HepG2 (cell line): ENCODE data around the gene AGRN. TPM values are rescaled to one million over a fixed set of nuclear protein-coding genes. Genes with fewer than 3 reads are reported as not detected.

Experiments
- CBX2 ChIP-seq, 2 experiments: fragments of 200-600 bp in 1 of 2; sonication (generic); formaldehyde crosslinking in 1 of 2; IDR thresholded peaks; 2 replicates each; pipeline versions ENCODE4 v1.7.0 to v1.8.1; 2018 to 2022; ENCODE audit warnings: low read depth in 2 of 2, low read length in 1 of 2, mild to moderate bottlenecking in 1 of 2, missing genetic modification reagents in 1 of 2
- GATAD2A ChIP-seq: IDR thresholded peaks from 2 replicates; pipeline ENCODE4 v1.6.1; 2016
- HMG20B ChIP-seq: conservative IDR thresholded peaks from 2 replicates; pipeline ENCODE4 v1.6.1; 2016; ENCODE audit warnings: missing genetic modification reagents, missing compliant biosample characterization
- HNRNPH1 ChIP-seq: fragments of 200-400 bp; formaldehyde crosslinking; optimal IDR thresholded peaks from 2 replicates; pipeline ENCODE3; 2017; ENCODE audit warnings: mild to moderate bottlenecking, low read depth, low read length
- IKZF4 ChIP-seq: sonication (generic); formaldehyde crosslinking; IDR thresholded peaks from 2 replicates; pipeline ENCODE4 v1.5.1; 2020; ENCODE audit warnings: borderline replicate concordance, mild to moderate bottlenecking, low read depth, missing genetic modification reagents; ENCODE audit errors: not compliant biosample characterization
- MIXL1 ChIP-seq: IDR thresholded peaks from 2 replicates; pipeline ENCODE4 v1.6.1; 2016
- SAFB2 ChIP-seq: sonication (generic); formaldehyde crosslinking; IDR thresholded peaks from 2 replicates; pipeline ENCODE4 v1.5.1; 2020; ENCODE audit warnings: missing genetic modification reagents, low read depth, mild to moderate bottlenecking, borderline replicate concordance
- SKI ChIP-seq: fragments of 450-650 bp; IDR thresholded peaks from one replicate; pipeline ENCODE4 v1.6.1; 2018; ENCODE audit warnings: mild to moderate bottlenecking; ENCODE audit not compliant: partially characterized antibody
- SPEN ChIP-seq: sonication (generic); formaldehyde crosslinking; IDR thresholded peaks from 2 replicates; pipeline ENCODE4 v1.5.1; 2020; ENCODE audit warnings: low read depth, mild to moderate bottlenecking, missing genetic modification reagents
- ZFP36 ChIP-seq: fragments of 150-350 bp; IDR thresholded peaks from 2 replicates; pipeline ENCODE4 v1.6.1; 2018; ENCODE audit warnings: borderline replicate concordance, low read length, low read depth; ENCODE audit not compliant: partially characterized antibody
- ZIK1 ChIP-seq: sonication (generic); formaldehyde crosslinking; IDR thresholded peaks from 2 replicates; pipeline ENCODE4 v1.5.0; 2020; ENCODE audit warnings: mild to moderate bottlenecking, low read depth, missing genetic modification reagents, borderline replicate concordance
- ZKSCAN5 ChIP-seq: sonication (generic); formaldehyde crosslinking; IDR thresholded peaks from 2 replicates; pipeline ENCODE4 v1.5.1; 2020; ENCODE audit warnings: mild to moderate bottlenecking, missing genetic modification reagents
- ZNF225 ChIP-seq: sonication (generic); formaldehyde crosslinking; IDR thresholded peaks from 2 replicates; pipeline ENCODE4 v1.4.0; 2020; ENCODE audit warnings: mild to moderate bottlenecking, missing genetic modification reagents
- ZNF235 ChIP-seq: sonication (generic); formaldehyde crosslinking; IDR thresholded peaks from 2 replicates; pipeline ENCODE4 v1.8.1; 2023; ENCODE audit warnings: mild to moderate bottlenecking, missing genetic modification reagents, borderline replicate concordance
- ZNF816 ChIP-seq: sonication (generic); formaldehyde crosslinking; IDR thresholded peaks from 2 replicates; pipeline ENCODE4 v1.8.0; 2022; ENCODE audit warnings: missing genetic modification reagents, mild to moderate bottlenecking, borderline replicate concordance
- ZNF883 ChIP-seq: sonication (generic); formaldehyde crosslinking; IDR thresholded peaks from 2 replicates; pipeline ENCODE4 v1.5.1; 2020; ENCODE audit warnings: mild to moderate bottlenecking, missing genetic modification reagents; ENCODE audit errors: not compliant biosample characterization
- ZSCAN25 ChIP-seq: sonication (generic); formaldehyde crosslinking; IDR thresholded peaks from 2 replicates; pipeline ENCODE4 v1.8.0; 2022; ENCODE audit warnings: mild to moderate bottlenecking, missing genetic modification reagents
- polyA plus RNA-seq, 8 experiments: library from polyadenylated mRNA; depleted of rRNA in 3 of 8; stranded (reverse) in 7 of 8; unstranded in 1 of 8; fragments of >200 nt; fragmentation: Illumina TruSeq in 4 of 8; extraction: Trizol in 4 of 8; gene quantifications; 2 replicates each; pipeline versions ENCODE4 v1.2.1 to v1.2.3, GENCODE V29; 2011 to 2016; ENCODE audit warnings: low read depth in 4 of 8, missing spikeins in 1 of 8, mixed read lengths in 1 of 8; ENCODE audit not compliant: insufficient read depth in 1 of 8
- total RNA-seq, 5 experiments: library from RNA; depleted of rRNA; stranded (reverse); fragments of >200 nt; fragmentation: Illumina TruSeq; extraction: Trizol; gene quantifications; 2 replicates each; pipeline ENCODE4 v1.2.3, GENCODE V29; 2016; ENCODE audit warnings: low read depth in 1 of 5
- TF ChIP-seq, protein P1 (sequence below): sonication (generic); formaldehyde crosslinking; IDR thresholded peaks from 2 replicates; pipeline ENCODE4 v1.5.0; 2020; ENCODE audit warnings: mild to moderate bottlenecking, missing genetic modification reagents, moderate library complexity
- TF ChIP-seq, protein P2 (sequence below): IDR thresholded peaks from 2 replicates; pipeline ENCODE4 v1.6.1; 2016; ENCODE audit warnings: low read depth, borderline replicate concordance
- TF ChIP-seq, protein P3 (sequence below): sonication (generic); formaldehyde crosslinking; IDR thresholded peaks from 2 replicates; pipeline ENCODE4 v1.4.0; 2020; ENCODE audit warnings: mild to moderate bottlenecking, missing genetic modification reagents, borderline replicate concordance
- TF ChIP-seq, protein P4 (sequence below): sonication (generic); formaldehyde crosslinking; conservative IDR thresholded peaks from 2 replicates; pipeline ENCODE4 v1.5.0; 2020; ENCODE audit warnings: missing genetic modification reagents

The AGRN gene
- total and polyA plus RNA-seq, 2 of the 13 experiments (the other 11 are each of a cell fraction or from before 2014, with no cell fraction given), result 29.8 to 65.2 TPM

DNA sequence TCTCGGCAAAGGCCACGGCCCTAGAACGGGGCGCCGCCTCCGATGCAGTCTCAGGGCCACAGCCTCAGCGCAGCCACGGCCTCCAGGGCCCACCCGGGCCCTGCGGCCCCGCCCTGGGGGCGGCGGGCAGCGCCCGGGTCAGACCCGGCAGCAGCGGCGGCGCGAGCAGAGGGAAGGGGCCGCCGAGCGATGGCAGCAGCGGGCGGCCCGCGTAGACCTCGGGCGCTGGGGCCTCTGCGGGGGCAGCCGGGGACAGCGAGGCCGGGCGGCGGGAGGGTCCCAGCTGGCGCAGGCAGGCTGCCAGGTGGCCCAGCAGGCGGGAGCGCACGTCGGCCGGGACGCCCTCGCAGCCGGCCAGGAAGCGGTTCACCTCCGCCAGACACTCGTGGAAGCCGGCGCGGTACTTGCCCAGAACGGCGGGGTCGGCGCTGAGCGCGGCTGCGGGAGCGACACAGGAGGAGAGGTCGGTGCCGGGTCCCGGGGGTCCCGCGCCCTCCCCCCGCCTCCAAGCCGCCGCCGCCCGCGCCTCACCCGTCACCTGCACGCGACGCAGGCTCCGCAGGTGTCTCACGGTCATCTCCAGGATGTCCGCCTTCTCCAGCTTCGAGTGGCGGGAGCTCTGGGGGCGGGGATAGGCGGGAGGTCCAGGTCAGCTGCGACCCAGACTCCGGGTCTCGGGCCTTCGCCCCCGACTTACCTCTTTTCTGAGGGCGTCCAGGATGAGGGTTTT is 20.8 kb upstream of the AGRN start (continued):
- TF ChIP-seq HNRNPH1 (no peak), HMG20B (CRISPR knock-in tag) (no peak), GATAD2A (CRISPR knock-in tag) (no peak), ZNF225 (CRISPR knock-in tag) (no peak; the same call in 1 of the 2 replicates), ZNF235 (CRISPR knock-in tag) (no peak), ZNF816 (CRISPR knock-in tag) (no peak), SAFB2 (no peak), CBX2 (IDR thresholded peaks at IDR 0.05; ENCODE audit: low read depth, low read length) (no peak), CBX2 (CRISPR knock-in tag; IDR thresholded peaks at IDR 0.05; ENCODE audit: low read depth) (no peak), ZNF883 (CRISPR knock-in tag) (no peak), ZIK1 (CRISPR knock-in tag) (no peak), SKI (peak; percentile 26), SPEN (CRISPR knock-in tag) (no peak), IKZF4 (no peak), MIXL1 (CRISPR knock-in tag) (no peak), ZFP36 (no peak), ZSCAN25 (CRISPR knock-in tag) (no peak), ZKSCAN5 (CRISPR knock-in tag) (no peak)
- TF ChIP-seq, protein P1, sequence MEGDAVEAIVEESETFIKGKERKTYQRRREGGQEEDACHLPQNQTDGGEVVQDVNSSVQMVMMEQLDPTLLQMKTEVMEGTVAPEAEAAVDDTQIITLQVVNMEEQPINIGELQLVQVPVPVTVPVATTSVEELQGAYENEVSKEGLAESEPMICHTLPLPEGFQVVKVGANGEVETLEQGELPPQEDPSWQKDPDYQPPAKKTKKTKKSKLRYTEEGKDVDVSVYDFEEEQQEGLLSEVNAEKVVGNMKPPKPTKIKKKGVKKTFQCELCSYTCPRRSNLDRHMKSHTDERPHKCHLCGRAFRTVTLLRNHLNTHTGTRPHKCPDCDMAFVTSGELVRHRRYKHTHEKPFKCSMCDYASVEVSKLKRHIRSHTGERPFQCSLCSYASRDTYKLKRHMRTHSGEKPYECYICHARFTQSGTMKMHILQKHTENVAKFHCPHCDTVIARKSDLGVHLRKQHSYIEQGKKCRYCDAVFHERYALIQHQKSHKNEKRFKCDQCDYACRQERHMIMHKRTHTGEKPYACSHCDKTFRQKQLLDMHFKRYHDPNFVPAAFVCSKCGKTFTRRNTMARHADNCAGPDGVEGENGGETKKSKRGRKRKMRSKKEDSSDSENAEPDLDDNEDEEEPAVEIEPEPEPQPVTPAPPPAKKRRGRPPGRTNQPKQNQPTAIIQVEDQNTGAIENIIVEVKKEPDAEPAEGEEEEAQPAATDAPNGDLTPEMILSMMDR (CRISPR knock-in tag), result no peak; the same call in 1 of the 2 replicates
- TF ChIP-seq, protein P2, sequence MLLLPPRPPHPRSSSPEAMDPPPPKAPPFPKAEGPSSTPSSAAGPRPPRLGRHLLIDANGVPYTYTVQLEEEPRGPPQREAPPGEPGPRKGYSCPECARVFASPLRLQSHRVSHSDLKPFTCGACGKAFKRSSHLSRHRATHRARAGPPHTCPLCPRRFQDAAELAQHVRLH (CRISPR knock-in tag), result no peak
- TF ChIP-seq, protein P3, sequence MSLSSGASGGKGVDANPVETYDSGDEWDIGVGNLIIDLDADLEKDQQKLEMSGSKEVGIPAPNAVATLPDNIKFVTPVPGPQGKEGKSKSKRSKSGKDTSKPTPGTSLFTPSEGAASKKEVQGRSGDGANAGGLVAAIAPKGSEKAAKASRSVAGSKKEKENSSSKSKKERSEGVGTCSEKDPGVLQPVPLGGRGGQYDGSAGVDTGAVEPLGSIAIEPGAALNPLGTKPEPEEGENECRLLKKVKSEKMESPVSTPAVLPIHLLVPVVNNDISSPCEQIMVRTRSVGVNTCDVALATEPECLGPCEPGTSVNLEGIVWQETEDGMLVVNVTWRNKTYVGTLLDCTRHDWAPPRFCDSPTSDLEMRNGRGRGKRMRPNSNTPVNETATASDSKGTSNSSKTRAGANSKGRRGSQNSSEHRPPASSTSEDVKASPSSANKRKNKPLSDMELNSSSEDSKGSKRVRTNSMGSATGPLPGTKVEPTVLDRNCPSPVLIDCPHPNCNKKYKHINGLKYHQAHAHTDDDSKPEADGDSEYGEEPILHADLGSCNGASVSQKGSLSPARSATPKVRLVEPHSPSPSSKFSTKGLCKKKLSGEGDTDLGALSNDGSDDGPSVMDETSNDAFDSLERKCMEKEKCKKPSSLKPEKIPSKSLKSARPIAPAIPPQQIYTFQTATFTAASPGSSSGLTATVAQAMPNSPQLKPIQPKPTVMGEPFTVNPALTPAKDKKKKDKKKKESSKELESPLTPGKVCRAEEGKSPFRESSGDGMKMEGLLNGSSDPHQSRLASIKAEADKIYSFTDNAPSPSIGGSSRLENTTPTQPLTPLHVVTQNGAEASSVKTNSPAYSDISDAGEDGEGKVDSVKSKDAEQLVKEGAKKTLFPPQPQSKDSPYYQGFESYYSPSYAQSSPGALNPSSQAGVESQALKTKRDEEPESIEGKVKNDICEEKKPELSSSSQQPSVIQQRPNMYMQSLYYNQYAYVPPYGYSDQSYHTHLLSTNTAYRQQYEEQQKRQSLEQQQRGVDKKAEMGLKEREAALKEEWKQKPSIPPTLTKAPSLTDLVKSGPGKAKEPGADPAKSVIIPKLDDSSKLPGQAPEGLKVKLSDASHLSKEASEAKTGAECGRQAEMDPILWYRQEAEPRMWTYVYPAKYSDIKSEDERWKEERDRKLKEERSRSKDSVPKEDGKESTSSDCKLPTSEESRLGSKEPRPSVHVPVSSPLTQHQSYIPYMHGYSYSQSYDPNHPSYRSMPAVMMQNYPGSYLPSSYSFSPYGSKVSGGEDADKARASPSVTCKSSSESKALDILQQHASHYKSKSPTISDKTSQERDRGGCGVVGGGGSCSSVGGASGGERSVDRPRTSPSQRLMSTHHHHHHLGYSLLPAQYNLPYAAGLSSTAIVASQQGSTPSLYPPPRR (CRISPR knock-in tag), result no peak
- TF ChIP-seq, protein P4, sequence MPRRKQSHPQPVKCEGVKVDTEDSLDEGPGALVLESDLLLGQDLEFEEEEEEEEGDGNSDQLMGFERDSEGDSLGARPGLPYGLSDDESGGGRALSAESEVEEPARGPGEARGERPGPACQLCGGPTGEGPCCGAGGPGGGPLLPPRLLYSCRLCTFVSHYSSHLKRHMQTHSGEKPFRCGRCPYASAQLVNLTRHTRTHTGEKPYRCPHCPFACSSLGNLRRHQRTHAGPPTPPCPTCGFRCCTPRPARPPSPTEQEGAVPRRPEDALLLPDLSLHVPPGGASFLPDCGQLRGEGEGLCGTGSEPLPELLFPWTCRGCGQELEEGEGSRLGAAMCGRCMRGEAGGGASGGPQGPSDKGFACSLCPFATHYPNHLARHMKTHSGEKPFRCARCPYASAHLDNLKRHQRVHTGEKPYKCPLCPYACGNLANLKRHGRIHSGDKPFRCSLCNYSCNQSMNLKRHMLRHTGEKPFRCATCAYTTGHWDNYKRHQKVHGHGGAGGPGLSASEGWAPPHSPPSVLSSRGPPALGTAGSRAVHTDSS (CRISPR knock-in tag), result no peak
